Measurements from ENCODE around the gene GREM1.

- TF ChIP-seq CTCF (IDR thresholded peaks at IDR 0.05; ENCODE audit: borderline replicate concordance, extremely low read depth, low read length, poor library complexity, severe bottlenecking) (no peak), EZH2 (IDR thresholded peaks at IDR 0.05; ENCODE audit: borderline replicate concordance, low read depth, low read length, severe bottlenecking) (no peak)
Measured at GRCh38 chr15:32766101-32766500, 48.3 kb downstream of the GREM1 start.
